22Rv1 (cell line): ENCODE data around the gene CDKAL1.

Experiments used
- ZFX ChIP-seq: fragments of 450-650 bp; IDR thresholded peaks from 2 replicates; pipeline ENCODE4 v1.6.1; 2017; ENCODE audit warnings: antibody characterized with exemption, borderline replicate concordance
- TF ChIP-seq, protein P1 (sequence below): fragments of 450-650 bp; IDR thresholded peaks from 2 replicates; pipeline ENCODE4 v1.5.1; 2017; ENCODE audit warnings: mild to moderate bottlenecking

DNA sequence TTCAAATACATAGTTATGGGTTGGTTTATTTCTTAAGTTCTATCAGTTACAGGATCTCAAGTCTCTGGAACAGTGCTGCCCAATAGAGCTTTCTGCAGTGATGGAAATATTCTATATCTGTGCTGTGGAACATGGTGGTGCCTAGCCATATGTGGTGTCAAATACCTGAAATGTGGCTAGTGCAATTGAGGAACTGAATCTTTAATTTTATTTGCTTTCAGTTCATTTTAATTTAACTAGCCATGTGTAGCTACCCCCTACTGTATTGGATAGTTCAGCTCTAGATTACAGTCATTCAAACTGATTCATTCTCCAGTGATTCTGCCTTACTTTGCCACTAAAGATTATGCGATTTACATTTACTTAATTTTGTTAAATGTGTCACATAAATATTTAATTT, 503.2 kb downstream of the CDKAL1 start:
- TF ChIP-seq, protein P1, sequence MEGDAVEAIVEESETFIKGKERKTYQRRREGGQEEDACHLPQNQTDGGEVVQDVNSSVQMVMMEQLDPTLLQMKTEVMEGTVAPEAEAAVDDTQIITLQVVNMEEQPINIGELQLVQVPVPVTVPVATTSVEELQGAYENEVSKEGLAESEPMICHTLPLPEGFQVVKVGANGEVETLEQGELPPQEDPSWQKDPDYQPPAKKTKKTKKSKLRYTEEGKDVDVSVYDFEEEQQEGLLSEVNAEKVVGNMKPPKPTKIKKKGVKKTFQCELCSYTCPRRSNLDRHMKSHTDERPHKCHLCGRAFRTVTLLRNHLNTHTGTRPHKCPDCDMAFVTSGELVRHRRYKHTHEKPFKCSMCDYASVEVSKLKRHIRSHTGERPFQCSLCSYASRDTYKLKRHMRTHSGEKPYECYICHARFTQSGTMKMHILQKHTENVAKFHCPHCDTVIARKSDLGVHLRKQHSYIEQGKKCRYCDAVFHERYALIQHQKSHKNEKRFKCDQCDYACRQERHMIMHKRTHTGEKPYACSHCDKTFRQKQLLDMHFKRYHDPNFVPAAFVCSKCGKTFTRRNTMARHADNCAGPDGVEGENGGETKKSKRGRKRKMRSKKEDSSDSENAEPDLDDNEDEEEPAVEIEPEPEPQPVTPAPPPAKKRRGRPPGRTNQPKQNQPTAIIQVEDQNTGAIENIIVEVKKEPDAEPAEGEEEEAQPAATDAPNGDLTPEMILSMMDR: no peak
- TF ChIP-seq ZFX: no peak
